ENCODE data around the gene SERPINB1.

GRCh38 chr6:2871953-2872352 is 30.3 kb upstream of the SERPINB1 start:
- no peak for TF ChIP-seq CTCF (IDR thresholded peaks at IDR 0.05)
- no peak for TF ChIP-seq POLR2A (IDR thresholded peaks at IDR 0.05)

All from adrenal gland (tissue), 5 donors.